HK-2 (cell line): ENCODE measurements around the gene ZBTB7A.
A peak's percentile ranks its signal among the peaks of the same experiment; 100 is the strongest.

Experiments used
- DNase-seq: peaks from one replicate; pipeline ENCODE4 v3.0.0-alpha.2; 2018; ENCODE audit not compliant: unreplicated experiment

Gene ZBTB7A

DNA sequence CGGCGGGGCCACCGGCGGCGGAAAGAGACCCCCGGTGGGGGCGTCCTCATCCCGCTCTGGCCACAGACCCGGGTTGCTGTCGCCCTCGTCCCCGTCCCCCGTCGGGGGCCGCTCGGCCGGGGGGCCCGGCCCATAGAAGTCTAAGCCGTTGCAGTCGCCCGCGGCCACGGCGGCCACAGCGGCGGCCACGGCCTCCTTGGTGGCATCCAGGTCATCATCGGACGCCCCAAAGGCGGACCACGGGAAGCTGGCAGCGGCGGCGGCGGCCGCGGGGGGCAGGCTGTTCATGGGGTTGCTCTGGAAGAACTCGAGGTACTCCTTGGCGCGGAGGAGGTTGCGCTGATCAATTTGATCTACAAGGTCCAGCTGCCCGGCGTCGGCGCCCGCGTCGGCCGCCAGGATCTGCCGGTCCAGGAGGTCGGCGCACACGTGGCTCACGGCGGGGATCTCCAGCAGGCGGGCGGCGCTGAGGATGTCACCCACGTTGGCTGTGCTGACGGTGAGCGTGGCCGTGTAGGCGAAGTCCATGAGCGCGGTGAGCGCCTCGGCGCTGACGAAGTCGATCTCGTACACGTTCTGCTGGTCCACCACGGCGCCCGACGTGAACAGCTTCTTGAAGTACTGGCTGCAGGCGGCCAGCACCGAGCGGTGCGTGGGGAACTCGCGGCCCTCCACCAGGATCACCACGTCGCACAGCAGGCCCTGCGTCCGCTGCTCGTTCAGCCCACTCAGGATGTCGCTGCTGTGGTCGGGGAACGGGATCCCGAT is 12.1 kb downstream of the ZBTB7A start:
- no peak for DNase-seq

DNA sequence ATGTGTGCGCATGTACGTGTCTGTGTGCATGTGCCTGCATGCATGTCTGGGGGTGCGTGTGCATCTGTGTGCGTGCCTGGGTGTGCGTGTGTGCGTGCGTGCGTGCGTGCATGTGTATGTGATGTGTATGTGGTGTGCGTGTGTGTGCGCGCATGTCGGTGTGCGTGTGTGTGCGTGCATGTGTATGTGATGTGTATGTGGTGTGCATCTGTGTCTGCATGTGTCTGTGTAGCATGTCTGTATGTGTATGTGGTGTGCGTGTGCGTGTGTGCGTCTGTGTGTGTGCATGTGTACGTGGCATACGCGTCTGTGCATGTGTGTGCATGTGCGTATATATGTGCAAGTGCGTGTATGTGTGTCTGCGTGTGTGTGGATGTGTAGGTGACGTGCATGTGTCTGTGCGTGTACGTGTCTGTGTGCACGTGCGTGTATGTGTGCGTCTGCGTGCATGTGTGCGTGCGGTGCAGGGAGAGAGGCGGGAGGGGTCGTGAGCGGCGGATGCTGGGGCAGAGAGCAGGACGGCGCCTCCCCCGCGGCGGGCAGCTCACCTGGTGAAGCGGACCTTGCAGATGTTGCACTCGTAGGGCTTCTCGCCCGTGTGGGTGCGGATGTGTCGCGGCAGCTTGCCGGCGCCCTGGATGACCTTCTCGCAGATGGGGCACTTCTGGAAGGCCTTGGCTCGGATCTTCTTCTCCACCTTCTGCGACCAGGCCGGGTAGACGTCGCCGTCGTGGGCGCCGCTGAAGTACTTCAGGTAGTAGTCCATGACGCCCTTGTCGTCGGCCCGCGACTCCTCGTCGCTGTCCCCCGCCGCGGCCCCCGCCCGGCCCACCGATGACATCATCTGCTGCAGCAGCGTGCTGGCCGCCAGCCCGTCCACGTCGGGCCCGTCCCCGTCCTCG is 13.0 kb downstream of the ZBTB7A start:
- no peak for DNase-seq

DNA sequence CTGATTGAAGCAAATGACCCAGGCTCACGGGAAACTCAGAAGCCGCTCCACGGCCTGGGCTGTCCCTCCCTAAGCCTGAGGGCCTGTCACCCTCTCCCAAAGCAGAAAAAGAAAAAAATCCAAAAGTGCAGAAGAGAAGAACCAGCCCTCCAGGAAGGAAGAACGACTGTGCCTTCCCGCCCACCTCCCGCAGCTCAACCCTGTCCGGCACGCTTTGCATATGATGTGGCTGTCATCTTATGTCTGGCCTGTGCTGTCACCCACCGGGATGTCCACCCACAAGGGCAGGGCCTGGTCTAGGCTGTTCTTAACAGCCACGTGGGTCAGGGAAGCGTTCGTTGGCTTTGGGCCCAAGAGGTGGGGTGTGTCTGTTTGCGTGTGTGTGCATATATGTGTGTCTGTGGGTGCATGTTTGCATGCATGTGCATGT is 13.7 kb downstream of the ZBTB7A start:
- peak; percentile 27 for DNase-seq

DNA sequence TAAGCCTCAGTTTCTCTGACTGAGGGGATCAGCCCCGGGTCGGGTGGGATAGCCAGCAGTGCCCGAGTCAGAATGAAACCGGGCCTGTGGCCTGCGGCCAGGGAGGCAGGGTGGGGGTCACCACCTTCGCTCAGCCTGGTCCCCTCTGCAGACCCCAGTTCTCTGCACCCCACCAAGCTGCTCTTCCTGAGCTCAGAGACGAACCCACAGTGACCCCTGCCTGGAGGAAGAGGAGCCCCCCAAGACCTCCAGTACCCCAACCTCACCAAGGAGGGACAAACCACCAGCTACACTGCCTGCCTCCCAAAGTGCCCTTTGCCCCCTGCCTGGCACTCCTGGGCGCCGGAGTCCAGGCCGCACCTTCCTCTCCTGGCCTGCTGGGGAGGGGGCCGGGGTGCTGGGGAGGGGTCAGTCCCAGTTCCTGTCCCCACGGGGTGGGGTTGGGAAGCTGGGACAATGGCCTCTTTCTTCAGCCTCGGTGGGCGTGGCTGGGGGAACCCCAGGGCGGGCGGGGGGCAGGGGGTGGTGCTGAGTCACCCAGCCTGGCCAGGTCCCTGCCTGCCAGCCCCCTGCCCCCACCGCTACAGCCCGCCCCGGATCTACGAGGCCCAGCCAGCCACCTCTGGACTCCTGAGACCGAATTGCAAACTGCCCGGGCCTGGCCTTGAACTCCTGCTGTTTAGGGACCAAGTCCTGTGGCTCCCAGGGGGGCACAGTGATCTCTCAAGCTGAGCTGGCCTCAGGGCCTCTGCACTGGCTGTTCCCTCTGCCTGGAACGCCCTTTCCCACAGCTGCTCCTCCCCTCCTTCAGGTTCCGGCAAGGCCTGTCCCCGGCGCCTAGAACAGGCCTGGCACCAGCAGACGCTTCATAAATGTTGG is 14.3 kb downstream of the ZBTB7A start:
- peak; percentile 77 for DNase-seq

DNA sequence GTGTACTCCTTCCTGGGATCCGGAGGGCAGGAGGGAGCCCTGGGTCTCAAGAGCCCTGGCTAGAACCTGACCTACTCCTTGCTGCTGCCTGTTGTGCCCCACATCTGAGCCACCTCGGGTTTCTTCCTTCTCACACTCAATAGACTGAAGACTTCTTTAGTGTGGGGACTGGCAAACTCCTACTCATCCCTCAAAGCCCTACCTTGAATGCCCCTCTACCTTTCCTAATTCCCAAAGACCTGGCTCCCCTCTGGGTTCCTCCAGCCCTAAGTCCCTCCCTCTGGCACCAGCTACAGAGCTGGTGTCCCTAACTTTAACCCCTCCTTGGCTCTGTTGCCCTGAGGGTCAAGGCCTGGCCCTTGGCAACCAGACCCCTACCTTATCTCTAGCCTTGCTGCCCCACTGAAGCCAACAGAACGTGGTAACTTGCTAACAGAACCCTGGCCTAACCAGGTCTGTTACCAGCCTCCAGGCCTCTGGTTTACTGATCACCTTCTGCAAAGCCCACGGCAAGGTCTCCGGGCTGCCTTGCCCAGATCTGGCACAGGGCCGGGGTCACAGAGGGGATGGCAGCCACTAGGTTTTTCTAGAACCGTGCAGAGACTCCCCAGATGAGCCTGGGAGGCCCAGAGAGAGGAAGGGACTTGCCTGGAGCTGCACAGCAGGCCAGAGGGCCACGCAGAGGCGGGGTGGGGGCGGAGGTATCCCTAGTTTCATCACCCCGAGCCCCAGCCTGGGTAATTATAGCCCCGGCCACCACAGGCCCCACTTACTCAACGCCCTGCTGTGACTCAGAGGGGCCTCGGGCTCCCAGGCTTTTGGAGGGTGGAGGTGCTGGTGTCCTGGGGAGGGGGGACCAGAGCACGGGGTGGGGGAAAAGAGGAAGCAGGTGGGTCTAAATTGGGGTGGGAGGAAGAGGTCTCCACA is 15.3 kb downstream of the ZBTB7A start:
- peak; percentile 62 for DNase-seq

DNA sequence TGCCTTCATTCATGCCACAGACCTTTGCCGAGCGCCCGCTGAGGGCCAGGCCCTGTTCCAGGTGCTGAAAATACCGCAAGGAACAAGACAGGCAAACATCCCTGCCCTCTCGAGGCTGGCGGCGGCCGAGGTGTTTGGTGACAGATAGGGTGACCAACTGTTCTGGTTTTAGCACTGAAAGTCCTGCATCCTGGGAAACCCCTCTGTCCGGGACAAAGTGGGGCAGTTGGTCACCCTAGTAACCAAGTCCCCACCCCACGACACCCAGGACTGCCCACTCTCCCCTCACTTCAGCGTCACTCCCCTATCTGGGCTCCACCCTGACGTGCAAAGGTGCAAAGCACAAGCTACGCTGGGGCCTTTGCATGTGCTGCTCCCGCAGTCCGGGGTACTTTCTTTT is 17.3 kb downstream of the ZBTB7A start:
- no peak for DNase-seq

DNA sequence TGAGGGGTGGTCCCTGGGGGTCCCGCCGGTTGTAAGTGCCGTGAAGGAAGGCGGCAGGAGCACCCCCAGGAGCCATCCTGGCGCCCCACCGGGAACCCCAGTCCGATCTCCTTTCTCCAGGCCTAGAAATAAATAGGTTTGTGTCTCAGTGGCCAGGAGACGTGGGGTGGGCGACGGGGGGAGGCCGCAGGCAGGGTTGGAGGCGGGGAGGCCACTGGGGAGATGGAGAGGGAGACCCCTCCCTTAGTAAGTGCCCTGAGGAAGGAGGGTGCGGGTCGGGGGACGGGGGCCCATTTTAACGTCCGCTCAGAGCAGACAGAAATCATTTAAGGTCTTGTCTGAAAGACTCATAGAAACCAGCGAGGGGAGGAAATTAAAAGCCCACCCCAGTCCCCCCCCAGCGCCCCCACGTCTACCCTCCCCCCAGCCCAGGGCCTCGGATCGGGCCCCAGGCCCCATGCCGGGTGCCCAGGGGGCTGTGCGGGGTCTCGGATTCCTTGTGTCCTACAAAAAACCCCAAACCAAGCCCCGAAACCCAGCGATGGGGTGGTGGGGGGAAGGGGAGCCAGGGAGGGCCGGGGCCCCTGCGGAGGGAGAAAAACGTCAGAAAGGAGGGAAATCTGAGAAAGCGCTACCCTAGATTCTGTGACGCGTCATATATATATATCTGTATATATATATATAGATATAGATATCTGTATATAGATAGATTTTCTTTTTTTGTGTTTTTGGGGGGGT is 19.6 kb downstream of the ZBTB7A start:
- DNase-seq, result no peak

DNA sequence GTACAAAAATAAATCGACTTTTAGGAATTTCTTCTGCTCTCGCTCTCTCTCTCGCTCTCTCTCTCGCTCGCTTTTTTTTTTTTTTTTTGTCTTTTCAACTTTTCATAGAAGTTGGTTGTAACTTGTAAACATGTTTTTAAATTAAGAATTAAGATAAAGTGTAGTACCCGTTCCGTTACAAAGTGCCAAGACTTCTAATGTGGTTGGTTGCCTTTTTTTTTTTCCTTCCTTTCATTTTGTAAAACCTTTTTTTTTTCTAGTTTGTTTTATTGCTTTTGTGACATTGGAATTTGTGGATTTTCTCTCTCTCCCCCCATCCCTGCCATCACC is 20.4 kb downstream of the ZBTB7A start:
- no peak for DNase-seq

DNA sequence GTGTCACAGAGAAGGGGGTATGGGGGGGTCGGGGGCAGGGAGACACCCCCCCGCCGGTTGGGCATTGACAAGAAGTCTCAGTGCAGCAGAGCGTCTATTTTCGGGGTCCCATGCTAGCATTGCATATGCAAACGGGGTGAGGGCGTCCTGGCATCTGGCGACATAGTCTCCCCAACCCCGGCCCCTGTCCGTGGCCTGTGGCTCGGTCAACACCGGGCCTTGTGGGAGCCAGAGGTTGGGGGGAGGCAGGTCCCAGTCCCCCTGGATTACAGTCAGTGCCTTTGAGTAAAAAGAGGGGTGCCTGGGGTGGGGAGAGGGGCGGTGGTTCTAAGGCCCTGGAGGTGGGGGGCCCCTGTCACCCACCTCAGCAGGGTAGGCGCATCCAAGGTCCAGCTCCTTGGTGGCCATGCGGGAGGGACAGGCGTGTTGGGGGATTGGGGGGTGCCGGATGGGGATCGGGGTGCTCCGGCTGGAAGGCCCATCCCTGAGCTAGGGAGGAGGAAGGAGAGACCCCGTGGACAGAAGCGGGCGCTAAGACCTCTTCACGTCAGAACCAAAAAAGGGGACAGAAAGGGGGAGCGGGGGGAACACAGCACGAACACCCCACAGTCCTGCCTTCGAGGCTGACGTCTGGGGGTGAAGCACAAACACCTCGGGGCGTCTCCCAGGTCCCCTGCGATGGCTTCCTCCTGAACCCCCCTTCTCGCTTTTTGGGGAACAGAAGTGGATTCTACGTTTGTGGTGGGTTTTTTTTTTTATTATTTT is 20.9 kb downstream of the ZBTB7A start:
- no peak for DNase-seq

DNA sequence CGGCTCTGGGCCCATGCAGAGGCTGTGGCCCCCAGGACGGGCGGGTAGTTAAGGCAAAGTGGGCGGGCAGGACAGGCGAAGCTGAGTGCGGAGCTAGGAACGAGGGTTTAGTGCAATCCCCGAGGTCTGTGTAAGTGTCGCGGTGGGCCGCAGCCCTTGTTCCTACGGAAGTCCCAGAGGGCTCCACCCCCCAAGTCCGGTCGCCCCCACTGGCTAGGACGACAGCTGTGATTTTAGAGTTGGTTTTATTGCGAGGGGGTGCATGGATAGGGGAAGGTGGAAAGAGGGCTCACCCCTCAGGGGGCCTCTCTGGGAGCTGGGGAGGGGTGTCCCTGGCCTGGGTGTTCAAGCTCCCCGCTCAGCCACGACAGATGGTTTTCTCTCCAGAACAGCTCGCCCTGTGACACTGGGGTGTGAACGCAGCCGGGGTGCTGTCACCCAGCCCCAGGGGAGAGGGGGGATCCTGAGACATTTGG is 21.7 kb downstream of the ZBTB7A start:
- no peak for DNase-seq

DNA sequence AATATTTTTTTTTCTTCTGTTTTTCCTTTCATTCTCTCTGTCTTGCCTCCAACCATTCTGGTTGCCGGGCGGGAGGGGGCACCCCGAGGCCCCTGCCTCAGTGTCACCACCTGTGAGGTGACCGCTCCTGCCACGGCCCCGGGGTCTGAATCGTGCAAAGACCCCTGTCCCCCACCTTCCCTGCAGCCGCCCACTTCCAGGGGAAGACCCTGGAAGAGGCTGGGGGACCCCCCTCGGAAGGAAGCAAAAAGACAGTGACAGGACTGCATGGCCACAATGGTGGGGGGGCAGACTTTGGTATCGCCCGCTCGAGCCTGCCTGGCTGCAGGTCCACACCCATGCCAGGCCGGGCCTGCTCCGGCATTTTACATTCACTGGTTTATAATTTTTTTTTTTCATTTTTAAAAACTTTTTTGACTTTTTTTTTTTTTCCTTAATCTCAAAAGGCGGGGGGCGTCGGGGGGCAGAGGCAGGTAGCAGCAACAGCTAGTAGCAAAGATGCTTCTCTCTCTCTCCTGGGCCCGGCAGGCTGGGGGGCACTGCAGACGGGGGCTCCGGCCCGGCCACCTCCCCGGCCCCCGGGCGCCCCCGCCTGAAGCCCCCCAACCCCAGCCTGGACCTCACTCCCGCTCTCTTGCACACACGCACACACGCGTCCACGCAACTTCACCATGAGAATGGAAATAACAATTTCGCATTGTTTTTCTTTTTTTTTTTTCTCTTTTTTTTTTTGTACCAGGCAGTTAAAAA is 22.6 kb downstream of the ZBTB7A start:
- no peak for DNase-seq

DNA sequence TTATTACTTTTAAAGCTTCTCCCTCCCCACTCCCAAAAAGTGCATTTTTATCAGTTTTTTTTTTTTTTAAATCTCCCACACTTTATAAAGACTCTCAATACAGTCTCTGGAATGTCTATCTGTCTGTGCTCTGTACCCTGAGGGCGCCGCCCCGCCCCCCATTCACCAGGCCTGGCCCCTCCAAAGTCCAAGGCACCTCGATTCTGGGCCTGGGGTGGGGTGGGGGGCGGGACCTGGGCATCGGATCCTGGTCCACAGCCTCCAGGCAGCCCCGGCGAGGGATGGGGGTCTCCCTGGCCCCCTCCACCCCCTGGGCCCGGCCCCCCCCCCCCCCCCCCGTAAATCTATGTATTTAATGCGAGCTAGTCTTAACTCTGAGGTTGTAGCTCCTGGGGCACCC is 23.3 kb downstream of the ZBTB7A start:
- no peak for DNase-seq

DNA sequence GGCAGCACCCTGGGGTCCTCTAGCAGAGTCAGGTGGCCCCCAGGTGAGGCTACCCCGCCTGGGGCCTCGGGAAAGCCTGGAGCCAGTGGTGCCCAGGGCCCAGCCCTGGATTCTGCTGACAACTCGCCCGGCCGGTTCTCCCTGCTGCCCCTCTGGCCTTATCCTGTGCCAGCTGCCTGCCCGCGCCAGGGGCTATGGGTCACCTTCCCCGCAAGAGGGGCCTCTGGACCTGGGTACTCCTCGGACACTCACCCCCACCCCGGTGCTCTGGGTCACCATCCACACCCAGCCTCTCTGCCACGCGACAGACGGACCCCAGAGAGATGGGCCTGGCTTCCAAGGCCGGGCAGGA is 24.0 kb downstream of the ZBTB7A start:
- no peak for DNase-seq

DNA sequence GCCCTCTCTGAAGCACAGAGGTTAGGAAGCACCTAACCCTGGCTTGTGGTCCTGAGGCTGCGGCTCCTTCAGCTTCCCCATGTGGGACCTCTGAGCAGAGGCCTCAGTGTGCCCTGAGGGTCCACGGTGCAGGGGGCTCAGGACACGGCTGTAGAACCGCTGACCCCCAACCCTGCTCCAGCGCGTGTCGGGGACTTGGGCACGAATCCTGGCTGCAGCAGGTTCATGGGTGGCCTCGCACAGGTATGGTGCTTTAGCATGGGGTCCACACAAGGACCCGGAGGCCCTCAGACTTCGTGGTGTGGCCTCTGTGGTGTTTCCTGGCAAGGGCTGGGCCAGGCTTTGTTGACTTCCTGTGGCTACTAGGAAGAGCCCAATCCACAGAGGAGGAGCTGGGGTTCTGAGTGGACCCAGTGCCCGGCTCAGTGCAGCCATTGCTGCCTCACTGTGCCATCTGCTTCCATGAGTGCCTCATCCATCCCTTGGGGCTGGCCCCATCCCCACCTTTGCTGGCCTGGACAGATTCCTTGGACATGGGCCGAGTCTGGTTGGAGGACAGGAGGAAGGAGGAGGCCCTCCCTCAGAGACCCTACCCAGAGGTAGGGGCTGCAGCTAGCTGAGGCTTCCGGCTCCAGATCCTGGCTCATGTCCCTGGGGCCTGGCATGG is 24.5 kb downstream of the ZBTB7A start:
- no peak for DNase-seq

DNA sequence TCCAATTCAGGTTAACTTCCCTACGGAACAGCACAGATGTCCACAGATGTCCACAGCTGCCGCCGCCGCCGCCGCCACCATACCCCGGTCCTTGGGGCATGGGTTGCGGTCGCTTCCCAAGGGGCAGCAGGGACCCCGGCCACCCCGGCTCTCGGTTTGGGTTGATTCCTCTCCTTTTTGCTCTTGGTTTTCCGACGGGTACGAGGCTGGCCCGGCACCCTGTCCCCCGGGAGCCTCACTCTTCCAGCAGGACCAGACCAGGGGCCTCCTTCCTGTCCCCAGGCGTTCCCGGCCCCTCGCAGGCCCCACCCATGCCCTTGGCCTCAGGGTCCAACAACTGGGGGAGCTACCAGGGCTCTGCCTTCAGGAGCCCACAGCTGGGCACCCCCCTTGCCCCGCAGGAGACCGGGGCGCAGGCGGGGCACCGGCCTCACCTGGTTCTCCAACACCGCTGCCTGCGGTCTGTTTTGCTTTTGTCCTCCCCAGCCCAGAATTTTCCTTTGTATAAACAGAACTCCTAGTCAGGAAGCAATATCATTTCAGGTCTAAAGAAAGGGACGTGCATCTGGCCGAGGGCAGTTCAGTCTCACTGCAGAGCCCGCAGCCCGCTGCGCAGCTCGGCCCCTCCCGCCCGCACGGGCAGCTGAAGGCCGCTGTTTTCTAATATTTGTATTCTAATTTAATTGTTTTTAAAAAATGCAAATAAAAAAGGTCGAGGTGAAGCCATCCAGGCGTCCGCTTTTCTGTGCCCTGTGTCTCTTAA is 27.9 kb downstream of the ZBTB7A start:
- DNase-seq, result no peak

DNA sequence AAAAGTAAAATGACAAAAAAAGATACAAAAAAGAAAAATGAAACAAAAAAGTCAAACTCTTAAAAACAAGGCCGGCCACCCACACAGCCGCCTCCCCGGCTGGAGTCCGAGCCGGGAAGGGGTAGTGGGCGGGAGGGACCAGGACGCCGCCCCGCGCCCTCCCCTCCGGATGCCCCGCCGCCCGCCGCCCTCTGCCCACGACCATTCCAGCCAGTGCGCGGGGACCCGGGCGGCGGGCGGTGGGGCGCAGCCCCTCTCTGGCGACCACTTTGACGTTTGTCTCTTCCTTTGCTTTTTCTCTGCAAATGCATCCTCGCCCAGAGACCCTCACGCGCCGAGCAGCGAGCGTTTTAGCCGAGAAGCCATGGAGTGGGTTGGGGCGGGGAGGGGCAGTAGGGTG is 28.6 kb downstream of the ZBTB7A start:
- no peak for DNase-seq

DNA sequence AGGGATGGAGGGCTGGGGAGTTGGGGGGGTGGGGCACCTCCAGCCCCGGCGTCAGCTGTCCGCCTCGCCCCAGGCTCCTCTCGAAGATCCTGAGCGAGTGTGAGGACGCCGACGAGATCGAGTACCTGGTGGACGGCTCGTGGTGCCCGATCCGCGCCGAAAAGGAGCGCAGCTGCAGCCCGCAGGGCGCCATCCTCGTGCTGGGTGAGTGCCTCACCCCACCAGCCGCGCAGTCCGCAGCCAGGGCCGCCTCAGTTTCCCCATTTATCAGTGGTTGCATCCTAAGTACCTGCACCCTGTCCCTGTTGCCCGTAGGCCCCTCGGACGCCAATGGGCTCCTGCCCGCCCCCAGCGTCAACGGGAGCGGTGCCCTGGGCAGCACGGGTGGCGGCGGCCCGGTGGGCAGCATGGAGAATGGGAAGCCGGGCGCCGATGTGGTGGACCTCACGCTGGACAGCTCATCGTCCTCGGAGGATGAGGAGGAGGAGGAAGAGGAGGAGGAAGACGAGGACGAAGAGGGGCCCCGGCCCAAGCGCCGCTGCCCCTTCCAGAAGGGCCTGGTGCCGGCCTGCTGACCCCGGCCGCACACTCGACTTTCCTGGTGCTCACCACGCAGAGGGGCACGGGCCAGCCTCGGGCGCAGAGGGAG is 29.3 kb downstream of the ZBTB7A start:
- DNase-seq, result no peak
